Skeletal muscle cell (primary cell): ENCODE measurements around the gene LONRF3.
"Not testable (repeated sequence)": the region's sequence is repeated elsewhere in the genome, so short reads cannot be mapped to it uniquely, and the experiment has no call there.

Source experiments
- DNase-seq: peaks from one replicate; pipeline ENCODE4 v3.0.0-alpha.2; 2010; ENCODE audit warnings: low read depth
- H3K4me3 ChIP-seq: 2 replicates; pipeline ENCODE4 v1.5.1; 2011; ENCODE audit warnings: low read depth, mild to moderate bottlenecking, control low read depth, low read length, moderate library complexity

LONRF3 gene

DNA sequence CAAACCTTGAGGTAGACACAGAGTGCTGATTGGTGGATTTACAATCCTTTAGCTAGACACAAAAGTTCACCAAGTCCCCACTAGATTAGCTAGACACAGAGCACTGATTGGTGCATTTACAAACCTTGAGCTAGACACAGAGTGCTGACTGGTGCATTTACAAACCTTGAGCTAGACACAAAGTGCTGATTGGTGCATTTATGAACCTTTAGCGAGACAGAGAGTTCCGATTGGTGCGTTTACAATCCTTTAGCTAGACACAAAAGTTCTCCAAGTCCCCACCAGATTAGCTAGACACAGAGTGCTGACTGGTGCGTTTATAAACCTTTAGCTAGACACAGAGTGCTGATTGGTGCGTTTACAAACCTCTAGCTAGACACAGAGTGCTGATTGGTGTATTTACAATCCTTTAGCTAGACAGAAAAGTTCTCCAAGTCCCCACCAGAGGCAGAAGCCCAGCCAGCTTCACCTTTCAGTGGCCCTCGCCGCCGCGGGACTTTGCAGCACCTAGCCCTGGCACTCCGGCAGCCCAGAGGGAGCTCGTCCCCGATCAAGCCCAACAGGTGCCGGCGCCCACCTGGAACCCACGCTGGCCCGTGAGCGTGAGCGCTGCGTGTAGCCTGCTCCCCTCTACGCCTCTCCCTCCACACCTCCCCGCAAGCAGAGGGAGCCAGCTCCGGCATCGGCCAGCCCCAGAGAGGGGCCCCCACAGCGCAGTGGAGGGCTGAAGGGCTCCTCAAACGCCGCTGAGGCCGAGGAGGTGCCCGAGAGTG, 53.7 kb downstream of the LONRF3 start:
- not testable (repeated sequence) for DNase-seq, H3K4me3 ChIP-seq

DNA sequence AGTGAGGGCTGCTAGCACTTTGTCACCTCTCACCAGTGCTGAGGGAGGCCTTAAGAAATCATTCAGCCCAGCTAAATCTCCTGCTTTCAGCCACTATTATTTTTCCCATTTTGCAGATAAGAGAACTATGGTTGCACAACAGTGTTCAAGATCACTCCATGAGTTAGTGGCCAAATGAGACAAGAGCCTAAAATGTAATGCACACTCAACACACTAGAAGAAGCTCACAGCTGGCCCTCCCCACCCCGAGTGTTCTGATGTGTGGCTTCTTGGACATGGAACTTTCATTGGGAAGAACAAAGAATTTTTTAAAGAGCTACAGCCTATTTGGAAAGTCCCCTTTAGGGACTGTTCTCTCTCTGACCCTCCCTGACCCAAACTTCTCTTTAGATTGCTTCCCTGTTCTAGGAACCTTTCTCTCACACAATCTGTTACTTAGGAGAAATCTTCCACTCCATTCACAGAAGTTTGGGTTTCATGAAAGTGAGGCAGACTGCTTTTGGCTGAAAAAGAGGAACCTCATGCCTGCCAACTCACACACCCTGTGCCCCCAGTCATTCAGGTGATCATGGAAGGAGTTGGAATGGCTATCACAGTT, 54.4 kb downstream of the LONRF3 start:
- no peak for DNase-seq
- no peak overlapping the region for H3K4me3 ChIP-seq

DNA sequence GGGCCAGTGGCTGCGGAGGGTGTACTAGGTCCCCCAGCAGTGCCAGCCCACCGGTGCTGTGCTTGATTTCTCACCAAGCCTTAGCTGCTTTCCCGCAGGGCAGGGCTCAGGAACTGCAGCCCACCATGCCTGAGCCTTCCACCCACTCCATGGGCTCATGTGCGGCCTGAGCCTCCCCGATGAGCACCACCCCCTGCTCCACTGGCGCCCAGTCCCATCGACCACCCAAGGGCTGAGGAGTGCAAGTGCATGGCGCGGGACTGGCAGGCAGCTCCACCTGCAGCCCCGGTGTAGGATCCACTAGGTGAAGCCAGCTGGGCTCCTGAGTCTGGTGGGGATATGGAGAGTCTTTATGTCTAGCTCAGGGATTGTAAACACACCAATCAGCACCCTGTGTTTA, 55.2 kb downstream of the LONRF3 start:
- not testable (repeated sequence) for DNase-seq, H3K4me3 ChIP-seq

DNA sequence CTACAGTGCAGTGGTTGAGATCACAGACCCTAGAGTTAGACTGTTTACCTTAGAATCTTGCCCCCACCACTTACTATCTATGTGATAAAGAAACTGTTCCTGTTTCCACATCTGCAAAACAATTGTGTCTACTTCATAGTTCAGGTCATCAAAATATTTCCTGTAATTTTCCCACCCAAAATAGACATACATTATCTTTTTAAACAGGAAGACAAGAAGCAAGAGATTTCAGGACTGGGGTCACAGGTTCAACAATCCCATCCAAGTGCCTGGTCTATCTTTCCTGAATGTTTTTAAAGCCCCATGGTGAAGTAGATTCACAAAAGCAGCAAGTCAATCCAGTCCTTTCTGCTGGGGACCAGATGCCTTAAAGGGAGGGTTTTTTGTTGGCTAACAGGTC, 56.6 kb downstream of the LONRF3 start:
- no peak overlapping the region for H3K4me3 ChIP-seq
- no peak for DNase-seq

DNA sequence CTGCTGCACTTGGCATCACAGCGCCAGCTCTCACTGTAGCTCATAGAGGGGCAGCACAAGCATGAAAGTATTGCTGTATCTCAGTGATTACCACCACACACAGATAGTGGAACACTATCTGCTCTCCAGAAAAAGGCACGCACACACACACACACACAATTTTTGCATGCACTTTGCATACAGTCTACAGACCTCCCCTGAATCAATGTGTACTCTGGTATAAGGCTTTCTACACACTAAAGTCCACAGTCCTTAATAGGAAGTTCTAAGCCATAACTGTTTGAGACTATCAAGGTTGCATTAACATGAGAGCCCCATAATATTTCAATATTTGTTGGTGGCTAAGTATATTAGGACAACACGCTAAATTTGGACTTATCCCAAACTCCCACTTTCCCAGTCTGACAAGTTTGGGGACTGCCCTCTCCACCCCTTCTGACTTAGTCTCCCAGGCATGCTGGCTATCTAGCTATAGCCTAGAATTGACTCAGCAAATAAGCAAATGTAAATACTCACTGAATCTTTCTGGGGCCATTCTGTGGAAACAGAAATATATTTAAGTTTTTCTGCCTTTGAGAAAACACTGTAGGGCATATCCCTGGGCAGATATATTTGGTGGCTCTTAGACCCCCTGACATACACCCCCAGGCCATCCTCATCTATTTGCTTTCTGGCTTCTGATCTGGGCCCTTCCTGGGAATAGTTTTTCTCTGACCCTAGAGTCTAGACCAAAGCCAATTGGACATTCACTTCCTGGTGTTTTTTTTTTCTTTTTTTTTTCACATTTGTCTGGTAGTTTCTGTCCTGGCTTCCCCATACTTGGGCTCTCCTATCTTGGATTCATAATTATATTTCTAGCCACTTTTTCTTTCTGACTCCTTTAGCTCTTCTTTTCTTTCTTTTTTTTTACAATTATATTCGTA, 62.0 kb downstream of the LONRF3 start:
- DNase-seq, result no peak
- no peak overlapping the region for H3K4me3 ChIP-seq

DNA sequence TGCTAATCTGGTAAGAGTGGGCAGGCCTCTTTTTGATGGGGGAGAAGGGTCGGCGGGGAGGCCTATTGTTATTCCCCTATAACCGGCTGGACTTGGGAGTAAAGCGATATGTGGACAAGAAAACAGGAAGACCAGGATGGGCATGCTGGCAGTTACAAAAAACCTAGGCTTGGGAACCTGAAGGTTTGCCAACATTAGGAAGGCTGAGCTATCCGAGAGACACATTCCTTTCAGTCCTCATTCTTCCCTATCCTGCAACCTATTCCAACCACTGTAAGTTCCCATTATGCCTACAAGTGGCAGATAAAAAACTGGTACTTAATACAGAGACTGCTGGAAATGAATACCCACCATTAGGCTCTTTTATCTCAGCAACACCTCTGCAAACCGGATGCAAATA, 66.0 kb downstream of the LONRF3 start:
- no peak overlapping the region for H3K4me3 ChIP-seq
- no peak for DNase-seq

DNA sequence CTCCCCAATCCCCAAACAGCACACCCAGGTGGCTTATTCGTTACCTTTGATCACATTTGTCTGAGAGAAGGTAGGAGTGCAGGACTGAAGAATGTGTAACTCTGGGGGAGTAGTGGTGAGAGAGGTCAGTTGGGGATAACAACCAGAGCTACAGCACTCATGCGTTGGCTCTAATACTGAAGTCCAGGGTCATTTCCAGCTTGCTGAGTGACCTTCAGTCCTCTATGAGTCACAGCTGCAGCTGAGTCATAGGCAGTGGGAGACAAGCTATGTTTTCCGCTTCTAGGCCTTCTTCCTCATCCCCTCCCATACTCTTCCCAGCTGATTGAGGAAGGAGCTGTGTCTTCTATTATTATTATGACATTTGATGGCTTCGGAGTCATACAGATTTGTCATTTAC, 66.8 kb downstream of the LONRF3 start:
- no peak overlapping the region for H3K4me3 ChIP-seq
- DNase-seq, result peak; percentile 74

DNA sequence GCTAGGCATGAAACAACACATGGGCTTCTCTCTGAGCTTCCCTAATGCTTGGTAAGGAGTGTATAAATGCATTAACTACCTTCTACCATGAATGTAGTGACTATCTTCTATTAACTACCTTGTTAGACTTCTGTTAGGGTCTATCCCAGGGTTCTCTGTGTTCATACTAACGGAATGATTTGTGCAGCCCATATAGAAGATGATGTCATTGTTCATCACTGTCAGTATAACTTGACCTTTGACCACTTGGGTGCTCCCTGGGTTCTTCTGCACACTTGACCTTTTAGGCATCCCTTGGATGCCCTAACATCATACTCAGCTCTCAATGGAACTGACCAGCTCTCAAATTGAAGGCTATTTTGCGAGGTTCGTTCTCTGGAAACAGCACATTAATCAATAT, 67.6 kb downstream of the LONRF3 start:
- DNase-seq, result no peak

DNA sequence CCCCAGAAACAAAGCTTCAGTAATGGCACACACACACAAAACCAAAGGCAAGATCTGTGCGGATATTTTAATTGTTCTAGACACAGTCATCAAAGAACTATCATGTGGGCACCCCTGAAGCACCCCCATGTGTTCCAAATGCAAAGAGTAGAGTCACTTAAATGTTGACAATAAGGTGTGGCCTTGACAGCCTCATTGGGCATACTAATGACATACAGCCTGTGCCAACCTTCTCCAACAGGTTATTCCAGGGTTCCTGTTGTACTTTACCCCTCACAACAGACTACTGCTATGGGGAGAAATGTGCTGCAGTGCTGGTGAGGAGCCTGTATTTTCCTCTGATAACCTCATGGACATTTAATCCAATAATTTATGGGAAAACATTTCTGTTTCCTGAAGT, 68.6 kb downstream of the LONRF3 start:
- no peak overlapping the region for H3K4me3 ChIP-seq
- no peak for DNase-seq

More for the DNA sequence above, 67.6 kb downstream of the LONRF3 start:
- no peak overlapping the region for H3K4me3 ChIP-seq

DNA sequence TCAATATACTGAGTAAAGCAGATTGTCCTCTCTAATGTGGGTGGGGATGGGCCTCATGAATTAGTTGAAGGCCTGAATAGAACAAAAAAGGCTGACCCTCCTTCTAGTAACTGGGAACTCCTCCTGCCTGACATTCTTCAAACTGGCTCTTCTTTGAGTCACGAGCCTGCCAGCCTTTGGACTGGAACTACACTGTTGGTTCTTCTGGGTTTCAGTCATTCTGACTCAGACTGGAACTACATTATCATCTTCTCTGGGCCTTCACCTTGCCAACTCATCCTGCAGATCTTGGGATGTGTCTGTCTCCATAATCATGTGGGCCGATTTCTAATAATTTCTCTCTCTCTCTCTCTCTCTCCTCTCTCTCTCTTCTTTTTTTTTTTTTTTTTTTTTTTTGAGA, 71.5 kb downstream of the LONRF3 start:
- no peak overlapping the region for H3K4me3 ChIP-seq
- no peak for DNase-seq

DNA sequence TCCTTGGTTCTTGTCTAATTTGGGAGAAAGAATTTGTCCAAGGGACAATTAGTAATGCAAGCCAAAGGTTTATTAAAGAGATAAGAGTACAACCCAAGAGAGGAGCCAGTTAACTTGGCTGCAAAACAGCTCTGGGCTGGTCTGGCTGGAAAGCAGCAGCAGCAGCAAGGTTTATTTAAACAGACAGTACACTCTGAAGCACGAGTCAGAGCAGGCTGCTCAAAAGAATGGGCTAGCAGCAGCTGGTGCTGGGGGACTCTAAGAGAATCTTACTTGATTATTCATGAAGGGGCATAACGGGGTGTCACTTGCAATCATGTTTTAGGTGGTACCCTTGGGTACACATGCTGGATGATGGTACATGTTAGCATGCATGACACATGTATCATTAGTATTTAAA, 81.3 kb downstream of the LONRF3 start:
- no peak overlapping the region for H3K4me3 ChIP-seq
- no peak for DNase-seq

DNA sequence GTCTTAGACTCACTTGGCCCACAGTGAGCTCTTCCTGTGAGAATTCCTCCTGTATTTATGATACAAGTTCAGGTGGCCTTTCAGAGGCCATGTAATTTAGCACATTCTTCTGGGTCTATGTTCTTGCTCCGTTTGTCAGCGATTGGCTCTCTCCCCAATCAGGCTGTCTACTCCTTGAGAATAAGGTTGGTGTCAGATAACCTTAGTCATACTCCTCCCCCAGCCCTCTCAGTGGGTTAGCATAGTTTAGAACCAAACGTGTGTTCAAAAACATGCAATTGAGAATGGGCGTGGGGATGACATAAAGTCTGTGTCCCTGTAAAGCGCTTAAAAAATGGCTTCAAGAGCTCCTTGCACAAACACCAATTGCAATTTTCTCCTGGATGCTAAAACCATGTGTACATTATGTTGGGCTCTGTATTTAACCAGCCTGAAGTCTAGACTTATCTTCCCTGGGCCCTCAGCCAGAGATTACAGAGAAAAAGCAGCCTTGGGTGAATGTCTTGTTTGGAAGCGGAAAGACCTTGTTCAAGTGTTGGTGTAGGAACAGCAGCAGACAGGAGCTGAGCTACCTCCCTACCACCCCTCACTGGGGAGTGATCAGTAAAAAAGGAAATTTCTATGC, 88.4 kb downstream of the LONRF3 start:
- DNase-seq, result peak; percentile 10
- H3K4me3 ChIP-seq, result no peak overlapping the region

DNA sequence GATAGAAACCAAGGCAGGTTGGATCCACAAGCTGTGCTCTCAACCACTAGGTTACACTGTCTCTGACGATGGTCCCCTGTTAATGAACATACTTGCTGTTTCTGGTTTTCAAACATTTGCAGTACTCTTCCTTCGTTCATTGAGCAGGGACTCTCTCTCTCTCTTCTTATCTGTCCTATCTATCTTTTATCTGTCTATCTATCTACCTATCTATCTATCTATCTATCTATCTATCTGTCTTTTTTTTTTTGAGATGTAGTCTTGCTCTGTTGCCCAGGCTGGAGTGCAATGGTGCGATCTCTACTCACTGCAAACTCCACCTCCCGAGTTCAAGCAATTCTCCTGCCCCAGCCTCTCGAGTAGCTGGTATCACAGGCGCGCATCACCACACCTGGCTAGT, 89.0 kb downstream of the LONRF3 start:
- no peak for DNase-seq
- H3K4me3 ChIP-seq, result no peak overlapping the region

DNA sequence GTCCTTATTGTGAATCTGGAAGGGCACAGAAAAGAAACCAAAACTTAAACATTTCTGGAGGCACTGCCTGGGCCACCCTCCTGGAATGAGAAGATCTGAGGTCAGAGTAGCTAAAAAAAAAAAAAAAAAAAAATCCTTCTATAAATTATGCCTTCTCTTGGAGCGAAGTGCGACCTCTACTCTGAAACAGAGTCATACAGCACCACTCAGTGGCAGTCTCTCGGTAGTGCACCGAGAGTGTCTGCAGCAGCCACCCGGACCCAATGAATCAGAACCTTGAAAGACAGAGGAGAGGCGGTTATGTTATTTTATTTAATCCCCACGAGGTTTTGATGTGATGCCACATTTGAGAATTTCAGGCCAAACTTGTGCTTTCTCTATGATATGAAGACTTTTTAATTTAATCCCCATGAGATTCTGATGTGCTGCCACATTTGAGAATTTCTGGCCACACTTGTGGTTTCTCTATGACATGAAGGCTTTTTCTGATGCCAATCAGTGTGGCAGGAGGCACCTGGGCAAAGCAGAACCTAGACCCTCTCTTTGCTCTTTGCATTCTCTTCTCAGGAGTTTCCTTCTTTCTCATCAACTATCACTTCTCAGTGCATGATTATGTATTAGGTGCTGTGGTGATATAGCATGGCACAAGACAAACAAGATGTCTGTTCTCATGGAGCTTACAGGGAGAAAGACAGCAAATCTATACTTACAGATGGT, 92.8 kb downstream of the LONRF3 start:
- H3K4me3 ChIP-seq, result no peak overlapping the region
- DNase-seq, result peak; percentile 6
